Lower leg skin (tissue), 4 donors: ENCODE measurements around the gene TBATA. TPM values are rescaled to one million over a fixed set of nuclear protein-coding genes. Genes with fewer than 3 reads are reported as not detected.

ENCODE experiments used
- DNase-seq, 2 donors: peaks; one replicate each; pipeline ENCODE4 v3.0.0-alpha.2; 2019; ENCODE audit warnings: low spot score in 2 of 2
- H3K4me3 ChIP-seq: fragments of 200-600 bp; sonication (generic); 2 replicates; pipeline ENCODE4 v1.5.1; 2017; ENCODE audit warnings: mild to moderate bottlenecking, low read depth; ENCODE audit not compliant: poor library complexity, severe bottlenecking
- CTCF ChIP-seq, 3 donors: fragments of 450-650 bp; IDR thresholded peaks; one replicate each; pipeline ENCODE4 v1.5.1; 2016; ENCODE audit warnings: antibody characterized with exemption in 3 of 3, mild to moderate bottlenecking in 3 of 3, moderate library complexity in 2 of 3
- POLR2A ChIP-seq, 2 donors: fragments of 450-650 bp; IDR thresholded peaks; one replicate each; pipeline ENCODE4 v1.6.1; 2016 to 2017; ENCODE audit warnings: antibody characterized with exemption in 2 of 2, mild to moderate bottlenecking in 1 of 2, moderate library complexity in 1 of 2
- WGBS, 2 donors: methylation state at CpG; one replicate each; pipeline ENCODE4 v1.1.5; 2018; 5-methylcytosine and 5-hydroxymethylcytosine counted together
- intact Hi-C: fragments of 100-400 bp; cut with DNase I; formaldehyde crosslinking; loops from one replicate; pipeline ENCODE4 v1.15.0; 2023; ENCODE audit warnings: low total_unique reads
- total RNA-seq, 4 donors: library from RNA; depleted of rRNA; stranded (reverse); fragments of >200 nt; gene quantifications; one replicate each; pipeline ENCODE4 v1.1.0, GENCODE V29; 2016

Gene TBATA
- total RNA-seq, 4 donors from 2014 or later, result not detected

- no peak for DNase-seq
- 63 to 72% methylated on average over 10 to 16 of the region's 16 CpGs for WGBS, 2 donors
- intact Hi-C loops, result no loop called here
- H3K4me3 ChIP-seq, result no peak overlapping the region
- TF ChIP-seq CTCF (IDR thresholded peaks at IDR 0.05), result no peak
- TF ChIP-seq POLR2A (IDR thresholded peaks at IDR 0.05), result no peak
Measured at GRCh38 chr10:70729763-70730357, 55.3 kb downstream of the TBATA start.

- no peak for DNase-seq
- intact Hi-C loops, result no loop called here
- WGBS, 2 donors, result 87 to 88% methylated on average over 2 of the region's 2 CpGs
- TF ChIP-seq CTCF (IDR thresholded peaks at IDR 0.05), result no peak
- TF ChIP-seq POLR2A (IDR thresholded peaks at IDR 0.05), result no peak
- H3K4me3 ChIP-seq, result no peak overlapping the region
Measured at GRCh38 chr10:70728328-70728727, 56.8 kb downstream of the TBATA start.

GRCh38 chr10:70726909-70727495 is 58.2 kb downstream of the TBATA start:
- DNase-seq, result no peak
- intact Hi-C loops, result no loop called here
- no peak overlapping the region for H3K4me3 ChIP-seq
- TF ChIP-seq CTCF (IDR thresholded peaks at IDR 0.05), result no peak
- TF ChIP-seq POLR2A (IDR thresholded peaks at IDR 0.05), result no peak
- 89 to 90% methylated on average over 9 of the region's 10 CpGs for WGBS, 2 donors

- 93 to 100% methylated on average over 3 of the region's 3 CpGs for WGBS, 2 donors
- TF ChIP-seq CTCF (IDR thresholded peaks at IDR 0.05) (no peak), POLR2A (IDR thresholded peaks at IDR 0.05) (no peak)
- H3K4me3 ChIP-seq, result no peak overlapping the region
- DNase-seq, result no peak
- intact Hi-C loops, result no loop called here
Measured at GRCh38 chr10:70723771-70724170, 61.4 kb downstream of the TBATA start.

- TF ChIP-seq POLR2A (IDR thresholded peaks at IDR 0.05) (no peak), CTCF (IDR thresholded peaks at IDR 0.05) (no peak)
- 93 to 97% methylated on average over 4 of the region's 4 CpGs for WGBS, 2 donors
- H3K4me3 ChIP-seq, result no peak overlapping the region
- no peak for DNase-seq
- intact Hi-C loops, result no loop called here
Measured at GRCh38 chr10:70722820-70723424, 62.3 kb downstream of the TBATA start.

Other genes starting within 250 kb of the TBATA start
- gene PRF1, start 182.6 kb downstream of the TBATA start, total RNA-seq, result 1 to 10 TPM in 2 of 4 donors, under 1 TPM in 2; 0.36 to 1.4 (median 1.1) TPM
- gene ADAMTS14, start 112.9 kb downstream of the TBATA start, total RNA-seq, result 1 to 10 TPM in 1 of 4 donors, under 1 TPM in 2, not detected in 1; 0.22 to 1.0 (median 0.34) TPM
- 100 to 1,000 TPM in 1 of 4 donors, 10 to 100 TPM in 3; 58.0 to 120 (median 74.0) TPM for gene SGPL1, start 30.6 kb upstream of the TBATA start, total RNA-seq
- gene PCBD1, start 103.2 kb upstream of the TBATA start, total RNA-seq, result 10 to 100 TPM; 15.9 to 37.3 (median 21.3) TPM